K562 (cell line): Measurements from ENCODE around the gene SERF2. TPM values are rescaled to one million over a fixed set of nuclear protein-coding genes. Genes with fewer than 3 reads are reported as not detected.
A peak's percentile ranks its signal among the peaks of the same experiment; 100 is the strongest.

ENCODE experiments used
- CC2D1A ChIP-seq: fragments of 450-650 bp; IDR thresholded peaks from 2 replicates; pipeline ENCODE4 v1.6.1; 2017; ENCODE audit warnings: mild to moderate bottlenecking
- CXXC5 ChIP-seq: fragments of 250-450 bp; sonication (Bioruptor Pico); IDR thresholded peaks from 2 replicates; pipeline ENCODE4 v1.8.0; 2022; ENCODE audit warnings: inconsistent platforms, mild to moderate bottlenecking, moderate library complexity
- DPF2 ChIP-seq: fragments of 450-650 bp; IDR thresholded peaks from 2 replicates; pipeline ENCODE4 v1.6.1; 2016
- E2F3 ChIP-seq: fragments of 250-450 bp; sonication (Bioruptor Pico); IDR thresholded peaks from 2 replicates; pipeline ENCODE4 v1.4.0; 2020; ENCODE audit warnings: mild to moderate bottlenecking
- ELF1 ChIP-seq: fragments of 200-800 bp; sonication (Bioruptor generic); IDR thresholded peaks from 2 replicates; pipeline ENCODE4 v1.6.1; 2016; ENCODE audit warnings: missing genetic modification characterization, missing compliant biosample characterization
- HDAC6 ChIP-seq: IDR thresholded peaks from 2 replicates; pipeline ENCODE4 v1.6.1; 2012; ENCODE audit warnings: low read depth, mild to moderate bottlenecking, control low read depth, inconsistent platforms, low read length, moderate library complexity
- NFXL1 ChIP-seq: fragments of 450-650 bp; formaldehyde crosslinking; IDR thresholded peaks from 2 replicates; pipeline ENCODE4 v1.4.0; 2021; ENCODE audit warnings: mild to moderate bottlenecking
- NUFIP1 ChIP-seq: fragments of 450-650 bp; IDR thresholded peaks from 2 replicates; pipeline ENCODE4 v1.6.1; 2018; ENCODE audit not compliant: partially characterized antibody
- SAFB ChIP-seq: fragments of 200-400 bp; formaldehyde crosslinking; IDR thresholded peaks from 2 replicates; pipeline ENCODE4 v1.6.1; 2017; ENCODE audit warnings: low read depth, low read length, borderline replicate concordance
- SNRNP70 ChIP-seq: fragments of 200-400 bp; formaldehyde crosslinking; optimal IDR thresholded peaks from 2 replicates; pipeline ENCODE3; 2017; ENCODE audit warnings: low read depth, low read length
- STAT5A ChIP-seq: IDR thresholded peaks from 2 replicates; pipeline ENCODE4 v1.6.1; 2012; ENCODE audit warnings: low read length, inconsistent platforms, borderline replicate concordance
- TGIF2 ChIP-seq: sonication (generic); formaldehyde crosslinking; IDR thresholded peaks from 2 replicates; pipeline ENCODE4 v1.8.1; 2022; ENCODE audit warnings: mild to moderate bottlenecking, missing genetic modification reagents, moderate library complexity
- TRIM24 ChIP-seq, 2 experiments: fragments of 450-650 bp; IDR thresholded peaks; 2 replicates each; pipeline ENCODE4 v1.6.1; 2016
- ZFPM2 ChIP-seq: fragments of 250-450 bp; sonication (Bioruptor Pico); IDR thresholded peaks from 2 replicates; pipeline ENCODE4 v1.5.1; 2022; ENCODE audit warnings: mild to moderate bottlenecking
- ZNF124 ChIP-seq: sonication (generic); formaldehyde crosslinking; IDR thresholded peaks from 2 replicates; pipeline ENCODE4 v1.8.1; 2022; ENCODE audit warnings: missing genetic modification reagents
- ZNF140 ChIP-seq: fragments of 250-450 bp; sonication (Bioruptor Pico); IDR thresholded peaks from 2 replicates; pipeline ENCODE4 v1.8.0; 2021; ENCODE audit warnings: moderate library complexity, mild to moderate bottlenecking, inconsistent platforms
- ZNF316 ChIP-seq: fragments of 450-650 bp; IDR thresholded peaks from 2 replicates; pipeline ENCODE4 v1.6.1; 2016
- ZNF75A ChIP-seq: fragments of 450-650 bp; formaldehyde crosslinking; IDR thresholded peaks from 2 replicates; pipeline ENCODE4 v1.4.0; 2020; ENCODE audit warnings: mild to moderate bottlenecking
- polyA plus RNA-seq, 8 experiments: library from polyadenylated mRNA; depleted of rRNA in 4 of 8; stranded (reverse) in 5 of 8; unstranded in 3 of 8; fragments of >200 nt; fragmentation: Nextera tagmentation in 2 of 8; fragmentation: Illumina TruSeq in 1 of 8; extraction: Ambion mirVana in 2 of 8; extraction: Trizol in 1 of 8; gene quantifications; 2 replicates each; pipeline versions ENCODE4 v1.2.1 to v1.2.3, GENCODE V29; 2011 to 2014; ENCODE audit warnings: inconsistent platforms in 1 of 8, missing spikeins in 1 of 8
- total RNA-seq, 7 experiments: library from RNA; depleted of rRNA in 6 of 7; stranded (reverse); fragments of >200 nt in 6 of 7; fragmentation: Illumina TruSeq in 2 of 7; extraction: Trizol in 2 of 7; gene quantifications; 2 replicates each; pipeline versions ENCODE4 v1.2.1 to v1.2.3, GENCODE V29; 2011 to 2021; ENCODE audit warnings: low replicate concordance in 1 of 7
- TF ChIP-seq, protein P1 (sequence below), 2 experiments: fragments of 450-650 bp; conservative IDR thresholded peaks; 2 replicates each; pipeline ENCODE4 v1.6.1; 2017; ENCODE audit warnings: mild to moderate bottlenecking in 2 of 2, moderate library complexity in 2 of 2
- TF ChIP-seq, protein P2 (sequence below), 2 experiments: fragments of 150-350 bp in 1 of 2; IDR thresholded peaks; 2 replicates each; pipeline ENCODE4 v1.6.1; 2012 to 2016; ENCODE audit warnings: low read depth in 2 of 2, low read length in 2 of 2, mild to moderate bottlenecking in 1 of 2, moderate library complexity in 1 of 2
- TF ChIP-seq, protein P3 (sequence below): fragments of 250-450 bp; sonication (Bioruptor Pico); IDR thresholded peaks from 2 replicates; pipeline ENCODE4 v1.8.0; 2021; ENCODE audit warnings: moderate library complexity, mild to moderate bottlenecking, inconsistent platforms
- TF ChIP-seq, protein P4 (sequence below): fragments of 450-650 bp; formaldehyde crosslinking; IDR thresholded peaks from 2 replicates; pipeline ENCODE4 v1.4.0; 2022; ENCODE audit warnings: mild to moderate bottlenecking, moderate library complexity

The SERF2 gene
- total and polyA plus RNA-seq, 9 of the 15 experiments (the other 6 are each of a cell fraction or from before 2014, with no cell fraction given), result 497 to 3,360 (median 867) TPM

DNA sequence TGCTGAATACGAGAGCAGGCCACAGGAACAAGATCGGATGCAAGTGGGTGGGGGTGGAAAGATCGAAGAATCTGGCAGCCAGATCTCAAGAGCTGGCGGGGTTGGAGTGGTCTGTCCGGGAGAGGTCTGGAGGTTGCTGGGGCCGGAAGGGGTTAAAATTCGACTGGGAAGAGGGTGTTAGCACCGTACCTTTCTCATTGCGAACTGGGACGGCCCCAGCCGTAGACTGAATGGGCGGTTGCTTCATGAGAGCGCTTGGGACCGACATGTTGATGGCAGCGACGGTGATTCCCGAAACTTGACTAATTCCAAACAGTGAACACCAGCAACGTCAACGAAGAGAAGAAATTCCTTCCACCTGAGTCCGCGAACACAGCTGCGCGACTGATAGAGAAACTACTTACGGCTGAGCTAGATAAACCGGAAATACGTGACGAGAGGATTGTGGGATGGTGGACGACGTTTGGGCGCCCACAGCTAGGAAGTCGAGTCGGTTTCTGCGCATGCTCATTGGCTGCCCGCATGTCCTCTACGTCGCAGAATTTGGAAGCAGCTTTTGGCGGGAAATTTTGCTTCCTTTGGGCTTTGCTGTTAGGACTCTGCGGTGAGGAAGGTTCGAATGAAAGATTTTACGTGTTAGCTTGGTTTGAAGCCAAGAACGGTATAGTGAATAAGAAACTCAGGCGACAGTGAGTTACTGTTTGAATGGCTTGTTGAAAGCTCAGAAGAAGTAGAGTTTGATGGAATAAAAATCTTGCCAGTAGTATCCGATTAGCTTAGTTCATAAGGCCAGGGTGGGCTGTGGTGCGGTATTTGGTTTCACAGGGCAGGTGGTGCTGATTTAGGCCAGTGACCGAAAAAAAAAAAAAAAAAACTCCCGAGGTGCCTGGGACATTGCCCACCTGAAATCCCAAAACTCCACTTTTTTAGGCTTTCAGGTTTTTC, 32.5 kb downstream of the SERF2 start, which contains the start of gene MFAP1 (continued):
- TF ChIP-seq, protein P1, sequence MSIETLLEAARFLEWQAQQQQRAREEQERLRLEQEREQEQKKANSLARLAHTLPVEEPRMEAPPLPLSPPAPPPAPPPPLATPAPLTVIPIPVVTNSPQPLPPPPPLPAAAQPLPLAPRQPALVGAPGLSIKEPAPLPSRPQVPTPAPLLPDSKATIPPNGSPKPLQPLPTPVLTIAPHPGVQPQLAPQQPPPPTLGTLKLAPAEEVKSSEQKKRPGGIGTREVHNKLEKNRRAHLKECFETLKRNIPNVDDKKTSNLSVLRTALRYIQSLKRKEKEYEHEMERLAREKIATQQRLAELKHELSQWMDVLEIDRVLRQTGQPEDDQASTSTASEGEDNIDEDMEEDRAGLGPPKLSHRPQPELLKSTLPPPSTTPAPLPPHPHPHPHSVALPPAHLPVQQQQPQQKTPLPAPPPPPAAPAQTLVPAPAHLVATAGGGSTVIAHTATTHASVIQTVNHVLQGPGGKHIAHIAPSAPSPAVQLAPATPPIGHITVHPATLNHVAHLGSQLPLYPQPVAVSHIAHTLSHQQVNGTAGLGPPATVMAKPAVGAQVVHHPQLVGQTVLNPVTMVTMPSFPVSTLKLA (conservative IDR thresholded peaks at IDR 0.05), result peak; percentile 76 to 81
- TF ChIP-seq, protein P2, sequence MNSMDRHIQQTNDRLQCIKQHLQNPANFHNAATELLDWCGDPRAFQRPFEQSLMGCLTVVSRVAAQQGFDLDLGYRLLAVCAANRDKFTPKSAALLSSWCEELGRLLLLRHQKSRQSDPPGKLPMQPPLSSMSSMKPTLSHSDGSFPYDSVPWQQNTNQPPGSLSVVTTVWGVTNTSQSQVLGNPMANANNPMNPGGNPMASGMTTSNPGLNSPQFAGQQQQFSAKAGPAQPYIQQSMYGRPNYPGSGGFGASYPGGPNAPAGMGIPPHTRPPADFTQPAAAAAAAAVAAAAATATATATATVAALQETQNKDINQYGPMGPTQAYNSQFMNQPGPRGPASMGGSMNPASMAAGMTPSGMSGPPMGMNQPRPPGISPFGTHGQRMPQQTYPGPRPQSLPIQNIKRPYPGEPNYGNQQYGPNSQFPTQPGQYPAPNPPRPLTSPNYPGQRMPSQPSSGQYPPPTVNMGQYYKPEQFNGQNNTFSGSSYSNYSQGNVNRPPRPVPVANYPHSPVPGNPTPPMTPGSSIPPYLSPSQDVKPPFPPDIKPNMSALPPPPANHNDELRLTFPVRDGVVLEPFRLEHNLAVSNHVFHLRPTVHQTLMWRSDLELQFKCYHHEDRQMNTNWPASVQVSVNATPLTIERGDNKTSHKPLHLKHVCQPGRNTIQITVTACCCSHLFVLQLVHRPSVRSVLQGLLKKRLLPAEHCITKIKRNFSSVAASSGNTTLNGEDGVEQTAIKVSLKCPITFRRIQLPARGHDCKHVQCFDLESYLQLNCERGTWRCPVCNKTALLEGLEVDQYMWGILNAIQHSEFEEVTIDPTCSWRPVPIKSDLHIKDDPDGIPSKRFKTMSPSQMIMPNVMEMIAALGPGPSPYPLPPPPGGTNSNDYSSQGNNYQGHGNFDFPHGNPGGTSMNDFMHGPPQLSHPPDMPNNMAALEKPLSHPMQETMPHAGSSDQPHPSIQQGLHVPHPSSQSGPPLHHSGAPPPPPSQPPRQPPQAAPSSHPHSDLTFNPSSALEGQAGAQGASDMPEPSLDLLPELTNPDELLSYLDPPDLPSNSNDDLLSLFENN (IDR thresholded peaks at IDR 0.05; ENCODE audit: low read depth in 2 of 2, low read length in 2 of 2), result peak in 1 of 2 experiments; percentile 83; a peak in 2 of 4 replicates
- TF ChIP-seq TRIM24 (IDR thresholded peaks at IDR 0.05) (peak in 1 of 2 experiments; percentile 30; a peak in 1 of 4 replicates), ZFPM2 (no peak), SNRNP70 (no peak), NFXL1 (CRISPR knock-in tag) (no peak), ZNF75A (no peak), STAT5A (peak; percentile 51; the same call in 1 of the 2 replicates), NUFIP1 (no peak), HDAC6 (no peak), TGIF2 (CRISPR knock-in tag) (no peak), E2F3 (CRISPR knock-in tag) (peak; percentile 95), ZNF316 (peak; percentile 42; the same call in 1 of the 2 replicates), CXXC5 (CRISPR knock-in tag) (peak; percentile 83), ZNF140 (CRISPR knock-in tag) (no peak), ELF1 (tag) (peak; percentile 95), ZNF124 (CRISPR knock-in tag) (no peak), SAFB (no peak), DPF2 (peak; percentile 67), CC2D1A (peak; percentile 84; the same call in 1 of the 2 replicates)
- TF ChIP-seq, protein P3, sequence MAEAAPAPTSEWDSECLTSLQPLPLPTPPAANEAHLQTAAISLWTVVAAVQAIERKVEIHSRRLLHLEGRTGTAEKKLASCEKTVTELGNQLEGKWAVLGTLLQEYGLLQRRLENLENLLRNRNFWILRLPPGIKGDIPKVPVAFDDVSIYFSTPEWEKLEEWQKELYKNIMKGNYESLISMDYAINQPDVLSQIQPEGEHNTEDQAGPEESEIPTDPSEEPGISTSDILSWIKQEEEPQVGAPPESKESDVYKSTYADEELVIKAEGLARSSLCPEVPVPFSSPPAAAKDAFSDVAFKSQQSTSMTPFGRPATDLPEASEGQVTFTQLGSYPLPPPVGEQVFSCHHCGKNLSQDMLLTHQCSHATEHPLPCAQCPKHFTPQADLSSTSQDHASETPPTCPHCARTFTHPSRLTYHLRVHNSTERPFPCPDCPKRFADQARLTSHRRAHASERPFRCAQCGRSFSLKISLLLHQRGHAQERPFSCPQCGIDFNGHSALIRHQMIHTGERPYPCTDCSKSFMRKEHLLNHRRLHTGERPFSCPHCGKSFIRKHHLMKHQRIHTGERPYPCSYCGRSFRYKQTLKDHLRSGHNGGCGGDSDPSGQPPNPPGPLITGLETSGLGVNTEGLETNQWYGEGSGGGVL, result no peak
- TF ChIP-seq, protein P4, sequence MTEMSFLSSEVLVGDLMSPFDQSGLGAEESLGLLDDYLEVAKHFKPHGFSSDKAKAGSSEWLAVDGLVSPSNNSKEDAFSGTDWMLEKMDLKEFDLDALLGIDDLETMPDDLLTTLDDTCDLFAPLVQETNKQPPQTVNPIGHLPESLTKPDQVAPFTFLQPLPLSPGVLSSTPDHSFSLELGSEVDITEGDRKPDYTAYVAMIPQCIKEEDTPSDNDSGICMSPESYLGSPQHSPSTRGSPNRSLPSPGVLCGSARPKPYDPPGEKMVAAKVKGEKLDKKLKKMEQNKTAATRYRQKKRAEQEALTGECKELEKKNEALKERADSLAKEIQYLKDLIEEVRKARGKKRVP (CRISPR knock-in tag), result no peak
